Measurements from ENCODE around the gene SPATA24.
"Not testable (repeated sequence)": the region's sequence is repeated elsewhere in the genome, so short reads cannot be mapped to it uniquely, and the experiment has no call there.

DNA sequence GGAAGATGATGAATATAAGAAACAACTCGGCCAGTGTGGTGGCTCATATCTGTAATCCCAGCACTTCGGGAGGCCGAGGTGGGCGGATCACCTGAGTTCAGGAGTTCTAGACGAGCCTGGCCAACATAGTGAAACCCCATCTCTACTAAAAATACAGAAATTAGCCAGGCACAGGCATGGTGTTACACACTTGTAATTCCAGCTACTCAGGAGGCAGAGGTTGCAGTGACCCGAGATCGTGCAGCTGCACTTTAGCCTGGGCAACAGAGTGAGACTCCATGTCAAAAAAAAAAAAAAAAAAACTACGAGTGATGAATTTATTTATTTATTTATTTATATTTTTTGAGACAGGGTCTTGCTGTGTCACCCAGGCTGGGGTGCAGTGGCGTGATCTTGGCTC is 56.0 kb downstream of the SPATA24 start:
- TF ChIP-seq SUZ12, SP1 (IDR thresholded peaks at IDR 0.05): not testable (repeated sequence)
